ENCODE measurements around the gene ARPC5L. TPM values are rescaled to one million over a fixed set of nuclear protein-coding genes. Genes with fewer than 3 reads are reported as not detected.

ARPC5L gene
- total and polyA plus RNA-seq, 10 donors: 33.6 to 75.3 (median 48.3) TPM

GRCh38 chr9:124879226-124879625 is 17.3 kb downstream of the ARPC5L start:
- peaks cover 0 to 100% (median 86%) of the 10 kb centered on the region in 6 donors for H3K36me3 ChIP-seq
- 76 to 88% (median 79%) methylated on average over 10 of the region's 10 CpGs for WGBS, 5 donors
- TF ChIP-seq POLR2A (IDR thresholded peaks at IDR 0.05) (no peak), POLR2AphosphoS5 (IDR thresholded peaks at IDR 0.05) (peak; percentile 12 to 46 (median 37))
- no peaks in the 10 kb centered on the region for H3K27me3 ChIP-seq (replicated peaks in 1 of 7)
- H3K4me3 ChIP-seq: no peak overlapping the region
- H3K4me1 ChIP-seq: peaks cover 3 to 49% (median 20%) of the 10 kb centered on the region in 6 donors
- intact Hi-C loops (cut with DNase I; ENCODE audit: low total_unique reads): loop anchor here (10.0 kb wide), 1 partner anchor 56 kb away; no protein-coding TSS in a partner anchor
- DNase-seq: peak; percentile 61
- H3K27ac ChIP-seq: peak overlapping the region in 1 of 8 donors; percentile 2
- H3K9me3 ChIP-seq: no peaks in the 10 kb centered on the region

GRCh38 chr9:124880501-124880900 is 18.6 kb downstream of the ARPC5L start:
- DNase-seq: peak; percentile 74
- Histone ChIP-seq H3K27me3 (replicated peaks in 1 of 7) (no peaks in the 10 kb centered on the region), H3K36me3 (peaks cover 0 to 100% (median 86%) of the 10 kb centered on the region in 6 donors), H3K4me1 (peaks cover 0 to 37% (median 8%) of the 10 kb centered on the region in 6 donors), H3K4me3 (no peak overlapping the region), H3K27ac (peak overlapping the region in 3 of 8 donors; percentile 10 to 57 (median 34)), H3K9me3 (no peaks in the 10 kb centered on the region)
- WGBS, 5 donors: 57 to 75% (median 66%) methylated on average over 9 of the region's 9 CpGs
- TF ChIP-seq CTCF (IDR thresholded peaks at IDR 0.05 in 8 of 11, conservative IDR thresholded peaks at IDR 0.05 in 3 of 11) (no peak), POLR2A (IDR thresholded peaks at IDR 0.05) (no peak), POLR2AphosphoS5 (IDR thresholded peaks at IDR 0.05) (no peak)
- intact Hi-C loops (cut with DNase I; ENCODE audit: low total_unique reads): no loop called here

GRCh38 chr9:124881138-124881743 is 19.3 kb downstream of the ARPC5L start:
- no peaks in the 10 kb centered on the region for H3K9me3 ChIP-seq
- peaks cover 0 to 29% (median 6%) of the 10 kb centered on the region in 6 donors for H3K4me1 ChIP-seq
- peak; percentile 69 for DNase-seq
- intact Hi-C loops (cut with DNase I; ENCODE audit: low total_unique reads): no loop called here
- no peak for TF ChIP-seq CTCF (IDR thresholded peaks at IDR 0.05 in 8 of 11, conservative IDR thresholded peaks at IDR 0.05 in 3 of 11)
- peak in 2 of 3 donors; percentile 17 to 36 for TF ChIP-seq POLR2AphosphoS5 (IDR thresholded peaks at IDR 0.05)
- TF ChIP-seq POLR2A (IDR thresholded peaks at IDR 0.05): no peak
- no peaks in the 10 kb centered on the region for H3K27me3 ChIP-seq (replicated peaks in 1 of 7)
- WGBS, 5 donors: 90 to 94% (median 92%) methylated on average over 16 of the region's 16 CpGs
- H3K27ac ChIP-seq: peak overlapping the region in 1 of 8 donors; percentile 57
- H3K4me3 ChIP-seq: no peak overlapping the region
- peaks cover 0 to 100% (median 84%) of the 10 kb centered on the region in 6 donors for H3K36me3 ChIP-seq

GRCh38 chr9:124882231-124882630 is 20.3 kb downstream of the ARPC5L start:
- DNase-seq: peak; percentile 55
- Histone ChIP-seq H3K27me3 (replicated peaks in 1 of 7) (no peaks in the 10 kb centered on the region), H3K27ac (no peak overlapping the region), H3K36me3 (peaks cover 0 to 100% (median 84%) of the 10 kb centered on the region in 6 donors), H3K4me1 (peaks cover 0 to 19% (median 6%) of the 10 kb centered on the region in 6 donors), H3K4me3 (no peak overlapping the region), H3K9me3 (no peaks in the 10 kb centered on the region)
- WGBS, 5 donors: 78 to 83% (median 81%) methylated on average over 13 of the region's 13 CpGs
- TF ChIP-seq POLR2A (IDR thresholded peaks at IDR 0.05): no peak
- TF ChIP-seq CTCF (IDR thresholded peaks at IDR 0.05 in 8 of 11, conservative IDR thresholded peaks at IDR 0.05 in 3 of 11): no peak
- peak in 2 of 3 donors; percentile 3 to 49 for TF ChIP-seq POLR2AphosphoS5 (IDR thresholded peaks at IDR 0.05)
- intact Hi-C loops (cut with DNase I; ENCODE audit: low total_unique reads): no loop called here

Measured in spleen (tissue), 11 donors.